Activated naive CD8-positive, alpha-beta T cell (primary cell): ENCODE results near the gene UNC13C.

Experiments
- H3K27ac Mint-ChIP-seq: one replicate; pipeline ENCODE4 v1.8.0; 2021; ENCODE audit warnings: mixed read lengths
- H3K27me3 Mint-ChIP-seq: one replicate; pipeline ENCODE4 v1.8.0; 2021; ENCODE audit warnings: mixed read lengths
- H3K36me3 Mint-ChIP-seq: one replicate; pipeline ENCODE4 v1.8.0; 2021; ENCODE audit warnings: mixed read lengths
- H3K4me1 Mint-ChIP-seq: one replicate; pipeline ENCODE4 v1.8.0; 2021; ENCODE audit warnings: low read depth, mixed read lengths
- H3K4me3 Mint-ChIP-seq: one replicate; pipeline ENCODE4 v1.8.0; 2021; ENCODE audit warnings: mild to moderate bottlenecking, mixed read lengths
- H3K9me3 Mint-ChIP-seq: one replicate; pipeline ENCODE4 v1.8.0; 2021; ENCODE audit warnings: low read depth, mixed read lengths

Gene UNC13C

GRCh38 chr15:54556231-54556630 is 578.0 kb downstream of the UNC13C start:
- H3K27ac Mint-ChIP-seq, result no peak overlapping the region
- H3K36me3 Mint-ChIP-seq, result no peaks in the 10 kb centered on the region
- peaks cover 8% of the 10 kb centered on the region for H3K27me3 Mint-ChIP-seq
- H3K4me3 Mint-ChIP-seq, result no peak overlapping the region
- no peaks in the 10 kb centered on the region for H3K4me1 Mint-ChIP-seq
- H3K9me3 Mint-ChIP-seq, result no peaks in the 10 kb centered on the region

- Mint-ChIP-seq H3K9me3 (no peaks in the 10 kb centered on the region), H3K27me3 (peaks cover 6% of the 10 kb centered on the region), H3K4me1 (no peaks in the 10 kb centered on the region), H3K36me3 (no peaks in the 10 kb centered on the region), H3K4me3 (no peak overlapping the region), H3K27ac (no peak overlapping the region)
Measured at GRCh38 chr15:54559405-54560069, 581.3 kb downstream of the UNC13C start.

DNA sequence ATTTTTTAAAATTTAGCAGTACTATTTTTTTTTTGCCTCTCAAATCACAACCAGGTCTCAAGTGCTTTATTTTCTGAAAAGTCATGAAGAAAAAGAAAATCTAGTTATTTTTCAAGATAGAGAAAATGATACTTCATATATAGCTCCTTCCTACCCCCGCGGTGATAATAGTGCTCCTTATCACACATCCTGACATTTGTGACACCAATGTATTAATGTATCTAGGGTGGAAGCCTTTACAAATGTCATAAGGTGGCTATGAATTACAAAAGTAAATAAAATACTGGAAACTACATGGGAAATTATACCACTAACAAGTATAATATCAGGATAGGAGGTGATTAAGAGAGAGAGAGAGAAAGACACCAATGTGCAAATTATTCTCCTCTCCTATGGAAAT is 582.2 kb downstream of the UNC13C start:
- Mint-ChIP-seq H3K27me3 (peaks cover 6% of the 10 kb centered on the region), H3K4me3 (no peak overlapping the region), H3K9me3 (no peaks in the 10 kb centered on the region), H3K36me3 (no peaks in the 10 kb centered on the region), H3K4me1 (no peaks in the 10 kb centered on the region), H3K27ac (no peak overlapping the region)

- no peaks in the 10 kb centered on the region for H3K9me3 Mint-ChIP-seq
- peaks cover 2% of the 10 kb centered on the region for H3K27me3 Mint-ChIP-seq
- no peaks in the 10 kb centered on the region for H3K36me3 Mint-ChIP-seq
- no peaks in the 10 kb centered on the region for H3K4me1 Mint-ChIP-seq
- H3K27ac Mint-ChIP-seq, result no peak overlapping the region
- H3K4me3 Mint-ChIP-seq, result no peak overlapping the region
Measured at GRCh38 chr15:54564166-54564565, 585.9 kb downstream of the UNC13C start.

DNA sequence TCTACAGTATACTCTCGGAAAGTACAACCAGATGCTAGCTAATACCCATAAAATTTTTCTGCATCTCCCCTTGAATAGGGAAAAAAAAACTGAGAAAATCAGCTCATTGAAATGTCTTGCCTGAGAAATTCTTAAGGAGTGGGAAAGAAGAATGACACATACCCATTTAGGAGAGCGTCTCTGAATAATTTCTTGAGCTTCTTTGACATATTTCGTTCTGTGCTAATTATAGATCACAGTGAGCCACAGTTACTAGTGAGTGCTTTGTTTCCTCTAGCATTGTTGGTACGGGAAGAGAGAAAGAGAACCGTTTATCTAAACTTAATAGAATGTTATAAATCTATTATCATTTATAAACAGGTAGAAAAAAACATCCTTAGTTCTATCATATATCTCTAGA is 588.4 kb downstream of the UNC13C start:
- H3K27me3 Mint-ChIP-seq, result no peaks in the 10 kb centered on the region
- no peak overlapping the region for H3K4me3 Mint-ChIP-seq
- H3K36me3 Mint-ChIP-seq, result no peaks in the 10 kb centered on the region
- no peak overlapping the region for H3K27ac Mint-ChIP-seq
- H3K9me3 Mint-ChIP-seq, result no peaks in the 10 kb centered on the region
- no peaks in the 10 kb centered on the region for H3K4me1 Mint-ChIP-seq

DNA sequence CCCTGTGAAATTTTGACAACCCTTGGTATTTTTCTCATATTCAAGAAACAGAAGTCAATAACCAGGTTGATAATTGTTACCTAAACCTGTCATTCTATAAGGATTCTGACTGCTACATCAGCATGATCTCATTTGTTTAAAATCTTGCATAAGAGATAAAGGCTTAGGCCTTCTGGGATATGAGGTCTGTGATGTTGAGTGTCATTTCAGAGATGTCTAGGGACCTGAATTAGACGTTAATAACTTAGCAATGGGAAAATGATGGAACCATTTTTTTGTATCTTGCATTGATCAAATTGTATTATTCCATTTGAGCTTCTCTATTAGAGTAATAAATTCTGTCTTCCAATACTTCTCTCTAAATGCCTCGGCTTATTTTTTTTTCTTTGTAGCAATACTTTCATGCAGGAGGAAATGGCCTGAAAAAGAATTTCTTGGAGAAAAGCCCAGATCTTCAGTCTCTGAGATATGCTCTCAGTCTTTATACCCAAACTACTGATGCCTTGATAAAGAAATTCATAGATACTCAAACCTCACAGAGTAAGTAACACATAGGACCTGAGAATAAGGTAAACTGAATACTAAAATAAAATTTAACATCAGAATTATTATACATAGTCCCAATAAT is 589.3 kb downstream of the UNC13C start:
- no peaks in the 10 kb centered on the region for H3K4me1 Mint-ChIP-seq
- H3K9me3 Mint-ChIP-seq, result no peaks in the 10 kb centered on the region
- no peak overlapping the region for H3K4me3 Mint-ChIP-seq

DNA sequence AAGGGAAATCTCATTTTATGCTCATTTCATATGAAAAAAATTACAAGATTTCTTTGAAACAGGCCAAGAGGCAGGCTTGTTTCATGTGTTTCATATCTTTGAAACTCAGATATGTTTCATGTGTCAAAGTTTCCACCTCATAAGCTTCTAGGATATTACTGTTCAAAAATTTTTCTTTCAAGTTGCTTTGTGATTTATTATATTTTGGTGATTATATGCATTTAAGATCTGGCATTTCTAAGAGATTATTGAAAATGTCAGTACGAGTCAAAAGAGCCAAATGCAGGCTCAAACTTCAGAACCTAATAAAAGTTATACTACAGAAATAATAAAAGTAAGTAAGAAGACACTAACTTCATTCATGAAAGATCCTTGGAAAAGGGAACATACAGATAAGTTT is 590.1 kb downstream of the UNC13C start:
- H3K27ac Mint-ChIP-seq, result no peak overlapping the region
- no peak overlapping the region for H3K4me3 Mint-ChIP-seq

More for the DNA sequence above, 589.3 kb downstream of the UNC13C start:
- no peak overlapping the region for H3K27ac Mint-ChIP-seq
- H3K36me3 Mint-ChIP-seq, result no peaks in the 10 kb centered on the region
- no peaks in the 10 kb centered on the region for H3K27me3 Mint-ChIP-seq

DNA sequence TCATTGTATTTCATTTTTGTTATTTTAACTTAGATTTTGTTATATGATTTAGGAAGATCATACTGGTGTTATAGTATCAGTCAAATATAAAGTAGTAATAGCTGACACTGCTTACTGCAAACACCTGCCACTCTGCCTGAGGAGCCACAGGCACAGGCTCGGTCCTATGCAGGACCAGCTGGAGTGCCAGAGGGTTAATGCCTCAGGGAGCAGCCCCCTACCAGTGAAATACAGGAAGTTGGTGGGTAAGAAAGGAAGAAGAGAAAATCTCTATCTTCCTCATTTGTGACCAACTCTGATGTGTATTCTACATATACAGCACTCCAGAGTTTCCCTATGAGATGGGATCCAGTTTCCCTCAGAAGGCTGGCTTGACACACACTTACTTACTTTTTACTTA is 593.3 kb downstream of the UNC13C start:
- no peaks in the 10 kb centered on the region for H3K36me3 Mint-ChIP-seq
- no peak overlapping the region for H3K27ac Mint-ChIP-seq
- peaks cover 3% of the 10 kb centered on the region for H3K27me3 Mint-ChIP-seq
- no peaks in the 10 kb centered on the region for H3K9me3 Mint-ChIP-seq
- no peaks in the 10 kb centered on the region for H3K4me1 Mint-ChIP-seq
- no peak overlapping the region for H3K4me3 Mint-ChIP-seq

More for the DNA sequence above, 590.1 kb downstream of the UNC13C start:
- H3K27me3 Mint-ChIP-seq, result no peaks in the 10 kb centered on the region
- no peaks in the 10 kb centered on the region for H3K36me3 Mint-ChIP-seq
- no peaks in the 10 kb centered on the region for H3K9me3 Mint-ChIP-seq
- H3K4me1 Mint-ChIP-seq, result no peaks in the 10 kb centered on the region

- H3K27me3 Mint-ChIP-seq, result peaks cover 3% of the 10 kb centered on the region
Measured at GRCh38 chr15:54575586-54575985, 597.3 kb downstream of the UNC13C start.

GRCh38 chr15:54576298-54576935 is 598.2 kb downstream of the UNC13C start:
- no peak overlapping the region for H3K27ac Mint-ChIP-seq
- no peaks in the 10 kb centered on the region for H3K4me1 Mint-ChIP-seq
- no peaks in the 10 kb centered on the region for H3K36me3 Mint-ChIP-seq
- no peak overlapping the region for H3K4me3 Mint-ChIP-seq
- H3K9me3 Mint-ChIP-seq, result peaks cover 6% of the 10 kb centered on the region
- H3K27me3 Mint-ChIP-seq, result peaks cover 4% of the 10 kb centered on the region

More at GRCh38 chr15:54575586-54575985, 597.3 kb downstream of the UNC13C start:
- H3K4me3 Mint-ChIP-seq, result no peak overlapping the region
- no peaks in the 10 kb centered on the region for H3K4me1 Mint-ChIP-seq
- no peaks in the 10 kb centered on the region for H3K36me3 Mint-ChIP-seq
- no peaks in the 10 kb centered on the region for H3K9me3 Mint-ChIP-seq
- H3K27ac Mint-ChIP-seq, result no peak overlapping the region

- Mint-ChIP-seq H3K27ac (no peak overlapping the region), H3K9me3 (peaks cover 10% of the 10 kb centered on the region)
Measured at GRCh38 chr15:54577476-54578250, 599.4 kb downstream of the UNC13C start.

GRCh38 chr15:54579855-54580254 is 601.6 kb downstream of the UNC13C start:
- Mint-ChIP-seq H3K36me3 (no peaks in the 10 kb centered on the region), H3K4me3 (no peak overlapping the region), H3K4me1 (no peaks in the 10 kb centered on the region), H3K9me3 (peaks cover 10% of the 10 kb centered on the region), H3K27ac (no peak overlapping the region), H3K27me3 (peaks cover 2% of the 10 kb centered on the region)

More at GRCh38 chr15:54577476-54578250, 599.4 kb downstream of the UNC13C start:
- Mint-ChIP-seq H3K36me3 (no peaks in the 10 kb centered on the region), H3K4me1 (no peaks in the 10 kb centered on the region), H3K27me3 (peaks cover 4% of the 10 kb centered on the region), H3K4me3 (no peak overlapping the region)

DNA sequence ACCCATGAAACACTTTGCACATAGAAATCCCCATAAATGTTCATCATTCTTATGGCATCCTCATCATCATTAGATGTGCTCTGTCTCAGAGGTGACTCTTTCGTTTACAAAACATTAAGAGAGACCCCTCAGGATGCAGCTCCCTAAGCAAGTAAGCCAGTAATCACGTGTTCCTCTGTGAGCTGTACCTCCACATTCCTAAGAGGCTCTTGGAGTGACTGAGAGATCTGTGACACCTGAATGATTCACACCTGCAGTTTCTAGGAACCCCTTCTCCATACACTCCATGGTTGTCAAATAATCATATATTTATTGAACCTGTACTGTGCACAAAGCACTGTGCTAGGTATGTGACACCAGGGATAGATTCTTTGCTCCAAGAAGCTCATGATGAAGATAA is 602.4 kb downstream of the UNC13C start:
- Mint-ChIP-seq H3K4me1 (no peaks in the 10 kb centered on the region), H3K9me3 (peaks cover 10% of the 10 kb centered on the region), H3K27me3 (peaks cover 2% of the 10 kb centered on the region), H3K27ac (no peak overlapping the region), H3K4me3 (no peak overlapping the region), H3K36me3 (no peaks in the 10 kb centered on the region)

DNA sequence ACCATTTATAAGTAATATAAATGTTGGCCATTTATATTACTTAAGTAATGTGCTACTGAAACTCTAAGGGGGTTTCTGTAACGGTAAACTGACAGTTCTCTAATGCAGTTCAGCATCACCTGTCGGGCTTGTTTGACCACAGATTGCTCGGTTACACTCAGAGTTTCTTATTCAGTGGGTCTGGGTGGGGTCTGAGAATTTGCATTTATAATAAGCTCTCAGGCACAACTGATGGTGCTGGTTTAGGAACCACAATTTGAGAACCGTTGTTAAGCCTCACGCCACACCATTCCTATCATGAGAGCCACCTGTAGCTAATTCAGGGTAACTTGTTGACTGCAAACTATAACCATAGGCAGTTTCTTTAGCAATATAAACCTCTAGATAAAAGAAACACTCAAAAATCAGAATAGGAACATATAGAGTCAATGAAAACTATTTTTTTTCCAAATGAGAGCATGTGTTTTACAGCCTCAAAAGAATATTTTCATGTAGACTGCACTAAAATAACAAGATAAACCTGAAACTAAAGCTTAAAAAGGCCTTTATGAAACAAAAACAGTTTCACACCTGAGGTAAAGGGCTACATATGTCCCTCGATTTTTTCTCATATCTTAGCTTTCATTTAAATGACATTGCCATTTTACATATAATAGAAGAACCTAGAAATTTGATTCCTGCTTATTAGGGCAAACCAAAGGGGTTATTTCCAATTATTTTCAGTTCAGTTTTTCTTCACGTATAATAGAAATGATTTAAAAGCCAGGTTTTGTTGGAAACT is 604.8 kb downstream of the UNC13C start:
- Mint-ChIP-seq H3K4me3 (no peak overlapping the region), H3K9me3 (peaks cover 10% of the 10 kb centered on the region), H3K27ac (no peak overlapping the region), H3K4me1 (no peaks in the 10 kb centered on the region), H3K36me3 (no peaks in the 10 kb centered on the region), H3K27me3 (peaks cover 2% of the 10 kb centered on the region)
